Stimulated activated memory B cell treated with anti-CD40 and anti-IgM and Interleukin-4, amounts not matched to agents 10 μg/mL and 1 μg/mL and 100 μg/mL, for 72 hours (primary cell): Measurements from ENCODE around the gene TRIO.
A peak's percentile ranks its signal among the peaks of the same experiment; 100 is the strongest.

Experiments used
- ATAC-seq: fragments of 150-1000 bp; cut with Tn5 transposase; 2 replicates; pipeline ENCODE4 v1.10.0; 2021
- H3K27ac Mint-ChIP-seq: one replicate; pipeline ENCODE4 v1.8.0; 2022; ENCODE audit warnings: mild to moderate bottlenecking, mixed read lengths
- H3K27me3 Mint-ChIP-seq: one replicate; pipeline ENCODE4 v1.8.0; 2022; ENCODE audit warnings: mixed read lengths
- H3K36me3 Mint-ChIP-seq: one replicate; pipeline ENCODE4 v1.8.0; 2022; ENCODE audit warnings: mixed read lengths
- H3K4me1 Mint-ChIP-seq: one replicate; pipeline ENCODE4 v1.8.0; 2022; ENCODE audit warnings: mixed read lengths
- H3K4me3 Mint-ChIP-seq: one replicate; pipeline ENCODE4 v1.8.0; 2022; ENCODE audit warnings: mild to moderate bottlenecking, moderate library complexity, mixed read lengths
- H3K9me3 Mint-ChIP-seq: one replicate; pipeline ENCODE4 v1.8.0; 2022; ENCODE audit warnings: mixed read lengths

Gene TRIO

DNA sequence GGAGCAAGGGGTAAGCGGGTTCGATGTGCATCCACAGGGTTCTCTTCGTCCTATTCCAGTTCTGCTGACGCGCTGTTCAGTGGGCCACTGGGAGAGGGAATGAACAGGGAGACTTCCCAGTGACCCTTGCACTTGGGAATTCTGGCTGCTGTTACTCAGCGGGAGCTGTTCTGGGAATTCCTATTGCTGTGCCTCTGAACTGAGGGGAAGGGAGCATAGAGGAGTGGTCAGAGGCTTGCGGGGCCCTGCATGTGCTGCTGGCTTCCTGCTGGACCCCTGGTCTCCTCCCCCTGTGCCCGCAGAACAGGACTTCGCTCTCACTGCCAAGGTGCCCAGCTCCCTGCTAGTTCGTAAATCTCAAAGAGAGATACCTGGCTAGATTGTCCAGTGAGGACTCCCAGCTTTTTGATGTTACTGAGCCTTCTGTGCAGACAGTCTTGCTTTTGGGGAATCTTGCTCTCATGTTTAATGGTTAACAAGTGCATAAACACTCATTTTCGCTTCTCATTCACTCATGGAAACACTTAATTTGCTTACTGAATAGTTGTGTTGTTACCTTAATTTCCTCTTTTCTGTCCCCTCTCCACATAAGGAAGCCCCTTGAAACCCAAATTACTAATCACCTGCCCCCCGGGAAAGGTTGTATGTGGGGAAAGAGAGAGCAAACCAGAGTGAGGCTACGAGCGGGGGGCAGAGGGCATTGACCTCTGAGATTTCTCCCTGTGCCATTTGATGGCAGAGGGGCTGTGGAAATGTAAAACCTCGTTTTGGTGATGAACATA lies 5.9 kb downstream of the TRIO start:
- ATAC-seq = no peak
- H3K4me3 Mint-ChIP-seq = peak overlapping the region; percentile 69

DNA sequence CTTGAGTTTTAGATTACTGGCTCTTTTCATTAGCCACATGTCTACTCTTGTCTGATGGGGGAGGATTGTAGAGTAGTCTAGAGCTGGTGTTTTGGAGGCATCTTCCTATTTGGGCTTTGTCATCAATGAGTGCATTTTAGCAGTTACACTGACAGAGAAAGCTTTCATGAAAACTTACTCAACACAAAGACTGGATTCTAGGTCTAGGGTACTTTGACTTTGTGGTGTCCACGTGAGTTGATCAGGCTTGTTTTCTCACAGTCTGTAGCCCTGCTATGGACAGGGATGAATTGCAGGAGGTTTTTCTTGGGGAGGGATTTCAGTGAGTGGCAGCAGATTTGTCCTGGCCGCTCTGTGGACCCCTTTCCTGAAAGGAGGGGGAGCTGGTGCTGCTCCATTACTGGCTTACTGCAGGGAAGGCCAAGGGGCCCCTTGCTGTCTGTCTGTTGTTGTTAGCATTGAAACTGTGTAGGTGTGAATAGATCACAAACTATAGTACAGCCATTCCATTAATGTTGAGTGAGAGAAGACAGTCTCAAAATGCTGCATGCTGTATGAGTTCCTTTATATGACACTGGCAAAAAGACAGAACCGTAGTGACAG lies 6.6 kb downstream of the TRIO start:
- Mint-ChIP-seq H3K4me1 (peaks cover 64% of the 10 kb centered on the region), H3K27ac (peak overlapping the region; percentile 83), H3K9me3 (no peaks in the 10 kb centered on the region), H3K27me3 (no peaks in the 10 kb centered on the region), H3K4me3 (peak overlapping the region; percentile 69), H3K36me3 (no peaks in the 10 kb centered on the region)
- ATAC-seq = no peak

More for the DNA sequence above, 5.9 kb downstream of the TRIO start:
- peak overlapping the region; percentile 83 for H3K27ac Mint-ChIP-seq
- H3K9me3 Mint-ChIP-seq = no peaks in the 10 kb centered on the region
- H3K4me1 Mint-ChIP-seq = peaks cover 64% of the 10 kb centered on the region
- no peaks in the 10 kb centered on the region for H3K27me3 Mint-ChIP-seq
- H3K36me3 Mint-ChIP-seq = no peaks in the 10 kb centered on the region

DNA sequence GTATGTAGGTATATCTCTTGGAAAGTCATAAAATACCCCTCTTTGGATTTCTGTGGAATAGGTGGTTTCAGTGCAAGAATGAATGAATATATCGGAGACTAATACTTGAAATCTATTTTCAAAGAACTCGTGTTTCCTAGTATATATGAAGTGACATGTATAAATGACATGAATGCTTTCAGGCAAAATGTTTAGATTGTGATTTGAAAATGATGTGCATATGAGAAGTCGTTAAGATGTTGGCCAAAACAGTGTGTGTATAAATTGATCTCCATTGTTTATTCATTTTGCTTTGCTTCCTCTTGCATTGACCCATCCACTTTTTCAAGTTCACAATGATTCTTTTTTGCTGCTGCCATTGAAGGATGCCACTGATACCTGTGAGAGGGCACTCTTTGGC lies 8.3 kb downstream of the TRIO start:
- Mint-ChIP-seq H3K9me3 (no peaks in the 10 kb centered on the region), H3K4me3 (no peak overlapping the region), H3K4me1 (peaks cover 53% of the 10 kb centered on the region), H3K27me3 (no peaks in the 10 kb centered on the region), H3K36me3 (no peaks in the 10 kb centered on the region), H3K27ac (no peak overlapping the region)
- ATAC-seq = no peak

GRCh38 chr5:14153071-14153864 lies 10.1 kb downstream of the TRIO start:
- peaks cover 39% of the 10 kb centered on the region for H3K4me1 Mint-ChIP-seq
- H3K36me3 Mint-ChIP-seq = no peaks in the 10 kb centered on the region
- H3K9me3 Mint-ChIP-seq = no peaks in the 10 kb centered on the region
- ATAC-seq = no peak
- no peaks in the 10 kb centered on the region for H3K27me3 Mint-ChIP-seq
- H3K27ac Mint-ChIP-seq = no peak overlapping the region
- no peak overlapping the region for H3K4me3 Mint-ChIP-seq

GRCh38 chr5:14153932-14154731 lies 11.0 kb downstream of the TRIO start:
- Mint-ChIP-seq H3K36me3 (no peaks in the 10 kb centered on the region), H3K4me3 (peak overlapping the region; percentile 66), H3K27ac (no peak overlapping the region), H3K4me1 (peaks cover 35% of the 10 kb centered on the region), H3K9me3 (no peaks in the 10 kb centered on the region), H3K27me3 (no peaks in the 10 kb centered on the region)
- peak; percentile 59 for ATAC-seq

DNA sequence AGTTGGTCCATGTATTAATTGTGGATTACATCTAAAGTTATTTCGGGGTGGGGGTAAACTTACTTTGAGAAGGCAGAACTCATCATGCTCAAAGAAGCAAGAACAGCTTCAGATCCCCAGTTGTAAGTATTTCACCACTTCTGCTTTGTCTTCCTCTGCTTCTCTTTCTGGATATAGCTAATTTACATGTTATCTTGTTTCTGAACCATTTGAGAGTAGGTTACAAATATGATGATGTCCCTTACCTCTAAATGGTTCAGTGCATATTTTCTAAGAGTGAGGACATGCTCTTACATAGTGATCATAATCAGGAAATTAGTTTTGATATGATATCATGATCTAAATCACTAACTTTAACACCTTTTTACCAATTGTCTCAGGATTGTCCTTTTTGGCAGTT lies 11.9 kb downstream of the TRIO start:
- no peaks in the 10 kb centered on the region for H3K9me3 Mint-ChIP-seq
- H3K4me1 Mint-ChIP-seq = peaks cover 35% of the 10 kb centered on the region
- H3K36me3 Mint-ChIP-seq = no peaks in the 10 kb centered on the region
- H3K27me3 Mint-ChIP-seq = no peaks in the 10 kb centered on the region
- ATAC-seq = peak; percentile 95
- H3K4me3 Mint-ChIP-seq = no peak overlapping the region
- no peak overlapping the region for H3K27ac Mint-ChIP-seq

GRCh38 chr5:14155739-14156138 lies 12.6 kb downstream of the TRIO start:
- H3K27ac Mint-ChIP-seq = no peak overlapping the region
- H3K9me3 Mint-ChIP-seq = no peaks in the 10 kb centered on the region
- no peak for ATAC-seq
- peaks cover 35% of the 10 kb centered on the region for H3K4me1 Mint-ChIP-seq
- no peaks in the 10 kb centered on the region for H3K36me3 Mint-ChIP-seq
- no peak overlapping the region for H3K4me3 Mint-ChIP-seq
- no peaks in the 10 kb centered on the region for H3K27me3 Mint-ChIP-seq

- ATAC-seq = no peak
- Mint-ChIP-seq H3K27ac (no peak overlapping the region), H3K36me3 (no peaks in the 10 kb centered on the region), H3K4me1 (peaks cover 35% of the 10 kb centered on the region), H3K9me3 (no peaks in the 10 kb centered on the region), H3K27me3 (no peaks in the 10 kb centered on the region), H3K4me3 (no peak overlapping the region)
Observed at GRCh38 chr5:14156290-14156649, 13.1 kb downstream of the TRIO start.

DNA sequence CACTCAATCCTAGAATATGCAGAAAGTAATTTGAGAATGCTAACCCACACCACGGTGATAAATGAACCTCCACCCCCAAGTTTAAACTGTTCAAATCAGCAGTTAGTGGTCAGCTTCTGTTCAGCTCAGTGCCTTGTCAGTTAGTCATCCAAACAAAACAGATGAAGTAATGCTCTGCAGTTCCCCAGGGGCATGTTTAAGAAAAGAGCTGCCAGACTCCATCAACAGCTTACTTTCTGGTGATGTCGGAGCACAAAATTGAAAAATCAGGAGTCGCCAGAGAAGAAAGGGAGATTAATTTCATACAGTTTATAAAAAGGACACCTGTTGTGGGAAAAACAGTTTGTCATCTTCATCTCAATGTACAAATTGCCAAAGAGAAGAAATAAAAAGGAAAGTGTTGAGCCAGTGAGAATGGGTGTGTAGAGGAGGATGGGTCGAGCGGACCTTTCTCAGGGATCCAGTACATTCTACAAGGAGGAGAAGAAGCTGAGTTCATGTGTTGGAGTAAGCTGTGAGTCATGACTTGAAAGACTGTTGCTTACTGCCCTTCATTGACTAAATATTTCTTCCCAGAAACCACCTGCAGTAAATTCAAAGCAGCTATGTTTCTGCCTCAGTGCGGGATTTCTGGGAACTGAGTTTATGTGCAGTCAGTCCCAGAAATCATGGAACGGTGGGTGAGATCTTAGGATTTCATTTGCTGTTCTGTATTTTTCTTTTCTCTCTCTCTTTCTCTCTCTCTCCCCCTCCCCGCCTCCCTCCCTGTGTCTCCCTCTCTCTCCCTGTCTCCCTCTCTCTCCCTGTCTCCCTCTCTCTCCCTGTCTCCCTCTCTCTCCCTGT lies 13.7 kb downstream of the TRIO start:
- no peaks in the 10 kb centered on the region for H3K36me3 Mint-ChIP-seq
- H3K9me3 Mint-ChIP-seq = no peaks in the 10 kb centered on the region
- H3K27ac Mint-ChIP-seq = no peak overlapping the region
- H3K27me3 Mint-ChIP-seq = no peaks in the 10 kb centered on the region
- H3K4me1 Mint-ChIP-seq = peaks cover 35% of the 10 kb centered on the region
- ATAC-seq = peak; percentile 82
- no peak overlapping the region for H3K4me3 Mint-ChIP-seq

GRCh38 chr5:14157493-14157782 lies 14.3 kb downstream of the TRIO start:
- no peak overlapping the region for H3K27ac Mint-ChIP-seq
- H3K4me3 Mint-ChIP-seq = no peak overlapping the region

DNA sequence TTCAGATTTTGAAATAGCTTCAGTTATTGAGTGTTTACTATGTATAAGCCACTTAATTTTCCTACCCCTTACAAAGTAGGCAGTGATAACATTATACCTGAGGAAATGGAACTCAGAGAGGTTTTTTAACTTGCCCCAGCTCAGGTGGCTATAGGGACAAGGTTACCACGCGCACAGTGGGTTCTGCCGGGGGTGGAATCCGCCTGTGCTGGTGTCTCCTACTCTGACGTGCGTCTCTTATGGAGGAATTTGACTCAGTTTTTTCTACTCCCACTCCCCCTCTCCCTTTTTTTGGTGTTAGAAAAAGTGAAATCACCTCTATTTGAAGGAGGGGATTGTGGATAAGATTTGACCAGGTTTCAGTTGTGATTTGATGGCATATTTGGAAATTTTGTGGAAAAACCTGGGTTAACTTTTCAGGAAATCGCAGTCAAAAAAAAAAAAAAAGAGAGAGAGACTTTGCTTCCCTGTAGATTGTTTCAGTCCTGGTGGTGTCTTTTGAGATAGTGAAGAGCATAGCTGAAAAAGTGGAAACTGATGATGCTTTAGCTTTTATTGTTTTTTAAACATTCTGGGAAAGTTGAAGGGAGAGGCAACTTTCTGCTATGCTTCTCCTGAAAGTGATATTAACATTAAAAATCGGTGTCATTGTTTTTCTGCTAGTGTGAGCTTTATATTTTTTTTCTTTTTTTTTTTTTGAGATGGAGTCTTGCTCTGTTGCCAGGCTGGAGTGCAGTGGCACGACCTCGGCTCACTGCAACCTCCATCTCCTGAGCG lies 15.9 kb downstream of the TRIO start:
- peaks cover 3% of the 10 kb centered on the region for H3K36me3 Mint-ChIP-seq
- H3K9me3 Mint-ChIP-seq = no peaks in the 10 kb centered on the region
- H3K27ac Mint-ChIP-seq = no peak overlapping the region
- no peaks in the 10 kb centered on the region for H3K27me3 Mint-ChIP-seq
- H3K4me1 Mint-ChIP-seq = peaks cover 42% of the 10 kb centered on the region
- no peak for ATAC-seq
- H3K4me3 Mint-ChIP-seq = peak overlapping the region; percentile 64

More at GRCh38 chr5:14157493-14157782, 14.3 kb downstream of the TRIO start:
- no peaks in the 10 kb centered on the region for H3K27me3 Mint-ChIP-seq
- no peaks in the 10 kb centered on the region for H3K9me3 Mint-ChIP-seq
- peaks cover 37% of the 10 kb centered on the region for H3K4me1 Mint-ChIP-seq
- no peak for ATAC-seq
- H3K36me3 Mint-ChIP-seq = no peaks in the 10 kb centered on the region

- H3K27ac Mint-ChIP-seq = peak overlapping the region; percentile 32
- no peak overlapping the region for H3K4me3 Mint-ChIP-seq
- H3K4me1 Mint-ChIP-seq = peaks cover 69% of the 10 kb centered on the region
- H3K9me3 Mint-ChIP-seq = peaks cover 3% of the 10 kb centered on the region
- H3K36me3 Mint-ChIP-seq = peaks cover 12% of the 10 kb centered on the region
- ATAC-seq = no peak
- H3K27me3 Mint-ChIP-seq = no peaks in the 10 kb centered on the region
Observed at GRCh38 chr5:14161825-14162556, 18.8 kb downstream of the TRIO start.
